ENCODE data around the gene HSPA1B. TPM values are rescaled to one million over a fixed set of nuclear protein-coding genes. Genes with fewer than 3 reads are reported as not detected.
"Not testable (repeated sequence)": the region's sequence is repeated elsewhere in the genome, so short reads cannot be mapped to it uniquely, and the experiment has no call there.

HSPA1B gene
- total RNA-seq, 1 donor from 2014 or later, result 122 TPM

- DNase-seq (peak; percentile 97), ATAC-seq (peak; percentile 97 to 98)
- Histone ChIP-seq H3K4me1 (peaks cover 29% of the 10 kb centered on the region), H3K27ac (peak within 1 kb of the TSS; percentile 98), H3K9me3 (no peaks in the 10 kb centered on the region), H3K4me3 (peak within 1 kb of the TSS; percentile 94), H3K27me3 (ENCODE audit: low read depth) (no peaks in the 10 kb centered on the region), H3K36me3 (peaks cover 25% of the 10 kb centered on the region)
- intact Hi-C loops (cut with DNase I), result no loop called here
- TF ChIP-seq CTCF (IDR thresholded peaks at IDR 0.05), result peak; percentile 83
These were observed 31.8 kb upstream of the HSPA1B start, which contains the start of gene VARS1 for GRCh38 chr6:31795616-31796298. Gene VARS1 (minus strand): TSS chr6:31795752. CDS start chr6:31795217, 535 bp downstream.

- ATAC-seq (no peak), DNase-seq (no peak)
- Histone ChIP-seq H3K27ac (peak overlapping the region; percentile 98), H3K4me1 (peaks cover 23% of the 10 kb centered on the region), H3K4me3 (no peak overlapping the region), H3K27me3 (ENCODE audit: low read depth) (no peaks in the 10 kb centered on the region), H3K9me3 (no peaks in the 10 kb centered on the region), H3K36me3 (peaks cover 22% of the 10 kb centered on the region)
- no peak for TF ChIP-seq CTCF (IDR thresholded peaks at IDR 0.05)
- intact Hi-C loops (cut with DNase I), result no loop called here
These were observed 30.5 kb upstream of the HSPA1B start for GRCh38 chr6:31796993-31797385.

- TF ChIP-seq CTCF (IDR thresholded peaks at IDR 0.05), result no peak
- intact Hi-C loops (cut with DNase I), result no loop called here
- Histone ChIP-seq H3K27me3 (ENCODE audit: low read depth) (no peaks in the 10 kb centered on the region), H3K9me3 (no peaks in the 10 kb centered on the region), H3K4me1 (peaks cover 23% of the 10 kb centered on the region), H3K4me3 (no peak overlapping the region), H3K27ac (no peak overlapping the region), H3K36me3 (peaks cover 22% of the 10 kb centered on the region)
- DNase-seq (peak; percentile 28), ATAC-seq (no peak)
These were observed 29.9 kb upstream of the HSPA1B start for GRCh38 chr6:31797588-31797987.

- DNase-seq, result peak; percentile 29
- TF ChIP-seq CTCF (IDR thresholded peaks at IDR 0.05), result no peak
These were observed 27.8 kb upstream of the HSPA1B start for GRCh38 chr6:31799781-31800180.

GRCh38 chr6:31801031-31801927 lies 26.3 kb upstream of the HSPA1B start:
- not testable (repeated sequence) for H3K27me3 ChIP-seq (ENCODE audit: low read depth)

More at GRCh38 chr6:31799781-31800180, 27.8 kb upstream of the HSPA1B start:
- no peak overlapping the region for H3K27ac ChIP-seq
- no peaks in the 10 kb centered on the region for H3K27me3 ChIP-seq (ENCODE audit: low read depth)
- peaks cover 9% of the 10 kb centered on the region for H3K4me1 ChIP-seq
- no peaks in the 10 kb centered on the region for H3K9me3 ChIP-seq
- no peak overlapping the region for H3K4me3 ChIP-seq
- peaks cover 29% of the 10 kb centered on the region for H3K36me3 ChIP-seq
- no peak for ATAC-seq
- intact Hi-C loops (cut with DNase I), result no loop called here

More at GRCh38 chr6:31801031-31801927, 26.3 kb upstream of the HSPA1B start:
- H3K4me1 ChIP-seq; H3K9me3 ChIP-seq; H3K4me3 ChIP-seq; intact Hi-C loops (cut with DNase I); ATAC-seq; H3K27ac ChIP-seq: not testable (repeated sequence)
- peaks cover 29% of the 10 kb centered on the region for H3K36me3 ChIP-seq
- peak; percentile 15 for DNase-seq

Data from lower lobe of right lung (tissue), 2 donors.